Stomach (tissue), 4 donors: ENCODE data around the gene ULK3.

Experiments
- POLR2A ChIP-seq, 4 donors: fragments of 450-650 bp; IDR thresholded peaks; one replicate each; pipeline ENCODE4 v1.6.1; 2016; ENCODE audit warnings: antibody characterized with exemption in 4 of 4, control low read depth in 2 of 4, mild to moderate bottlenecking in 1 of 4, moderate library complexity in 1 of 4
- TF ChIP-seq, protein P1 (sequence below), 7 experiments: fragments of 450-650 bp in 4 of 7; fragments of 200-600 bp in 3 of 7; sonication (generic) in 3 of 7; IDR thresholded peaks; one replicate each; pipeline ENCODE4 v1.5.1; 2016 to 2019; ENCODE audit warnings: antibody characterized with exemption in 7 of 7, control low read depth in 2 of 7, mild to moderate bottlenecking in 1 of 7

DNA sequence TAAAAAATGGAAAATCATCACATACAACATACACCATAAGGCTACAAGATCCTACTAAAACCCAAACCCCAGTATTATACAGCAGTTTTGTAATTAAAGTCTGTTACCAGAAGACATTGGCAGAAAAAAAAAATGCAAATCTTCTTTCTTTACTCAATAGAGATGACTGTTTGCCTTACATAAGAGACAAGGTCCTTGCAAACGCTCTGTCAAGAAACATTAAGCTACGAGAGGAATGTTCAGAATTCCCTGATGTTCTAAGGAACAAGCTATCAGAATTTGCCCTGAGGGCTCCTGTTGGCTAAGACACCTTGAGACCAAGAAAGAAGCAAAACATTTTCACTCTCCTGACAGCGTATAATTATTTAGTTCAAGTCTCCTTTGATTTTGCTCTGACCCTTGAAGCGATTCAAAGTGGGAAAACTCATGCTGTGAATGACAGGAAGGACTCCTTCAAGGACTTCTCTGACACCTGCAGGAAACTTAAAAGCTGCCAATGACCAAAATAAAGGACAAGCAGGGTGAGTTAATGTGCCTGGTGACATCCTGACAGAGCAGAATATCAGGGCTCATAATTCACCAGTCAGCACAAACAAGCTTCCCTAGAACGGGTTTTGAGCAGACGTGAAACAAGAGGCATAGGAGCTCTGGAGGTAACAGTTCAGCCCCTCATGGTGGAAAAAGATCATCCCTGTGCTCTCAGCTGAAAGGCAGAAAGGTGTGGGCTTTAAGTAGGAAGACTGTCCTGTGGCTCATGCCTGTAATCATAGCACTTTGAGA, 27.7 kb upstream of the ULK3 start:
- TF ChIP-seq, protein P1, sequence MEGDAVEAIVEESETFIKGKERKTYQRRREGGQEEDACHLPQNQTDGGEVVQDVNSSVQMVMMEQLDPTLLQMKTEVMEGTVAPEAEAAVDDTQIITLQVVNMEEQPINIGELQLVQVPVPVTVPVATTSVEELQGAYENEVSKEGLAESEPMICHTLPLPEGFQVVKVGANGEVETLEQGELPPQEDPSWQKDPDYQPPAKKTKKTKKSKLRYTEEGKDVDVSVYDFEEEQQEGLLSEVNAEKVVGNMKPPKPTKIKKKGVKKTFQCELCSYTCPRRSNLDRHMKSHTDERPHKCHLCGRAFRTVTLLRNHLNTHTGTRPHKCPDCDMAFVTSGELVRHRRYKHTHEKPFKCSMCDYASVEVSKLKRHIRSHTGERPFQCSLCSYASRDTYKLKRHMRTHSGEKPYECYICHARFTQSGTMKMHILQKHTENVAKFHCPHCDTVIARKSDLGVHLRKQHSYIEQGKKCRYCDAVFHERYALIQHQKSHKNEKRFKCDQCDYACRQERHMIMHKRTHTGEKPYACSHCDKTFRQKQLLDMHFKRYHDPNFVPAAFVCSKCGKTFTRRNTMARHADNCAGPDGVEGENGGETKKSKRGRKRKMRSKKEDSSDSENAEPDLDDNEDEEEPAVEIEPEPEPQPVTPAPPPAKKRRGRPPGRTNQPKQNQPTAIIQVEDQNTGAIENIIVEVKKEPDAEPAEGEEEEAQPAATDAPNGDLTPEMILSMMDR (IDR thresholded peaks at IDR 0.05), result no peak
- no peak for TF ChIP-seq POLR2A (IDR thresholded peaks at IDR 0.05)
